Tibial artery (tissue), 4 donors: Measurements from ENCODE around the gene BRD3OS.

Experiments used
- DNase-seq, 2 donors: peaks; one replicate each; pipeline ENCODE4 v3.0.0-alpha.2; 2019
- H3K27ac ChIP-seq, 2 donors: fragments of 200-600 bp; sonication (generic) in 1 of 2; 1 replicate in 1 of 2; 2 replicates in 1 of 2; pipeline ENCODE4 v1.5.1; 2018 to 2019; ENCODE audit warnings: mild to moderate bottlenecking in 1 of 2
- H3K27me3 ChIP-seq, 2 donors: fragments of 200-600 bp; sonication (generic) in 1 of 2; one replicate each; pipeline versions ENCODE4 v1.5.1 to v1.6.0; 2016 to 2019
- H3K36me3 ChIP-seq, 3 donors: fragments of 200-600 bp; sonication (generic) in 2 of 3; one replicate each; pipeline ENCODE4 v1.5.1; 2016 to 2019; ENCODE audit warnings: mild to moderate bottlenecking in 2 of 3
- H3K4me1 ChIP-seq, 4 donors: fragments of 200-600 bp; sonication (generic) in 2 of 4; 1 replicate in 3 of 4; 2 replicates in 1 of 4; pipeline ENCODE4 v1.5.1; 2016 to 2019
- H3K4me3 ChIP-seq, 2 donors: fragments of 200-600 bp; sonication (generic) in 1 of 2; 1 replicate in 1 of 2; 2 replicates in 1 of 2; pipeline ENCODE4 v1.5.1; 2018 to 2019; ENCODE audit warnings: mild to moderate bottlenecking in 2 of 2
- H3K9me3 ChIP-seq, 3 donors: fragments of 200-600 bp; sonication (generic) in 1 of 3; one replicate each; pipeline ENCODE4 v1.5.1; 2016 to 2019
- intact Hi-C: fragments of 100-400 bp; cut with DNase I; formaldehyde crosslinking; loops from one replicate; pipeline ENCODE4 v1.15.0; 2023; ENCODE audit warnings: low total_unique reads
- TF ChIP-seq, protein P1 (sequence below), 2 experiments: fragments of 200-600 bp in 1 of 2; fragments of 450-650 bp in 1 of 2; IDR thresholded peaks; one replicate each; pipeline ENCODE4 v1.5.1; 2017 to 2019; ENCODE audit warnings: antibody characterized with exemption in 2 of 2, mild to moderate bottlenecking in 1 of 2, moderate library complexity in 1 of 2

Gene BRD3OS

DNA sequence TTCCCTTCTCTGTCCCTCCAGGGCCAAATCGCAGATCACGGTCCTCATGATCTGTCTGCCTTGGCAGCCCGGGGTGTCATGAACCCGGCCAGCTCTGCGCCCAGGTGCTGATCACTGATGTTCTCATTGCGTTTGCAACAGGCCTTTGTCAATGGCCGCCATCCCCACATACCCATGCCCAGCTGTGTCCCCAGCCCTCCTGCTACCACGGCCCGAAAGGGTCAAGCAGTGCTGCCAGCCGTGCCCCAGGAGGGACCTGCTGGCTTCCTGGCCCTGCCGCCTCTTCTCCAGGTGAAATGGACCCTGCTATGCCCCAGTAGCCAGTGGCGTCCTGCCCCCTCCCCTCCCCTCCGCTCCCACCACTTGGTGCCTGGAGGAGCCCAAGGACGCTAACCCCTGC is 20.4 kb upstream of the BRD3OS start:
- intact Hi-C loops, result loop anchor here (5.0 kb wide), 1 partner anchor 1873 kb away; no protein-coding TSS in a partner anchor
- H3K27me3 ChIP-seq, result peaks cover 0 to 33% of the 10 kb centered on the region in 2 donors
- DNase-seq, result no peak
- no peaks in the 10 kb centered on the region for H3K4me1 ChIP-seq
- no peak overlapping the region for H3K4me3 ChIP-seq
- no peaks in the 10 kb centered on the region for H3K9me3 ChIP-seq
- no peak overlapping the region for H3K27ac ChIP-seq
- H3K36me3 ChIP-seq, result no peaks in the 10 kb centered on the region
- TF ChIP-seq, protein P1, sequence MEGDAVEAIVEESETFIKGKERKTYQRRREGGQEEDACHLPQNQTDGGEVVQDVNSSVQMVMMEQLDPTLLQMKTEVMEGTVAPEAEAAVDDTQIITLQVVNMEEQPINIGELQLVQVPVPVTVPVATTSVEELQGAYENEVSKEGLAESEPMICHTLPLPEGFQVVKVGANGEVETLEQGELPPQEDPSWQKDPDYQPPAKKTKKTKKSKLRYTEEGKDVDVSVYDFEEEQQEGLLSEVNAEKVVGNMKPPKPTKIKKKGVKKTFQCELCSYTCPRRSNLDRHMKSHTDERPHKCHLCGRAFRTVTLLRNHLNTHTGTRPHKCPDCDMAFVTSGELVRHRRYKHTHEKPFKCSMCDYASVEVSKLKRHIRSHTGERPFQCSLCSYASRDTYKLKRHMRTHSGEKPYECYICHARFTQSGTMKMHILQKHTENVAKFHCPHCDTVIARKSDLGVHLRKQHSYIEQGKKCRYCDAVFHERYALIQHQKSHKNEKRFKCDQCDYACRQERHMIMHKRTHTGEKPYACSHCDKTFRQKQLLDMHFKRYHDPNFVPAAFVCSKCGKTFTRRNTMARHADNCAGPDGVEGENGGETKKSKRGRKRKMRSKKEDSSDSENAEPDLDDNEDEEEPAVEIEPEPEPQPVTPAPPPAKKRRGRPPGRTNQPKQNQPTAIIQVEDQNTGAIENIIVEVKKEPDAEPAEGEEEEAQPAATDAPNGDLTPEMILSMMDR (IDR thresholded peaks at IDR 0.05), result no peak

DNA sequence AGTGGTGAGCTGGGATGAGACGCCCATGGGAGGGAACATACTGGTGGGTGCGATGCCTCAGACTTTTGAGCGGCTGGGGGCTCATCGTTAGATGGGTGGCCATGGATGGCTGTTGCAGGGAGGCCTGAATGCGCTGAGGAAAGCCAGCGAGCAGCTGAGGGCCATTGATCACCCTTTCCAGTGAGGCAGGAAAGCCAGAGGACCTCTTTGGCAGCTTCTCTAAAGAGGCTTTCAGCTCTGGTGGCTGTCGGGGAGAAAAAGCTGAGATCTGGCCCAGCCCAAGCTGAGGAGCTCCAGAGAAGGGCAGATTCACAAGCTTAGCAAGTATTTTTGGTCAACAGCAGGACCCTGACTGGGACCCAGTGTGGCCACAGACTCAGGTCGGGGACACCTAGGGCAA is 19.9 kb upstream of the BRD3OS start:
- H3K27me3 ChIP-seq, result peaks cover 0 to 37% of the 10 kb centered on the region in 2 donors
- no peak for DNase-seq
- H3K36me3 ChIP-seq, result no peaks in the 10 kb centered on the region
- no peak overlapping the region for H3K4me3 ChIP-seq
- TF ChIP-seq, protein P1 (IDR thresholded peaks at IDR 0.05), result no peak
- H3K4me1 ChIP-seq, result no peaks in the 10 kb centered on the region
- intact Hi-C loops, result loop anchor here (5.0 kb wide), 1 partner anchor 1873 kb away; no protein-coding TSS in a partner anchor
- H3K27ac ChIP-seq, result no peak overlapping the region
- no peaks in the 10 kb centered on the region for H3K9me3 ChIP-seq

DNA sequence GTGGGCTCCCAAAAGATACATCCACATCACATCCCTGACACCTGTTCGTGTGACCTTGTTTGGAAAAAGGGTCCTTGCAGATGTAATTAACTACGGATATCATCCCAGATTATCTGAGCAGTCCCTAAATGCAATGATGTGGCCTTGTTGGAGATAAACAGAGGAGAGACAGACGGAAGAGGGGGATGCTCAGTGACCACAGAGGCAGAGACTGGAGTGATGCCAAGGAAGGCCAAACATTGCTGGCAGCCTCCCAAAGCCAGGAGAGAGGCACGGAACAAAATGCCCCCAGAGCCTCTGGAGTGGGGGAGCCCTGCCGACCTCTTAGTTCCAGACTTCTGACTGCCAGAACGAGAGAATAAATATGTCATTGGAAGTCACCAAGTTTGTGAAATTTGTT is 18.1 kb upstream of the BRD3OS start:
- H3K4me1 ChIP-seq, result no peaks in the 10 kb centered on the region
- DNase-seq, result no peak
- intact Hi-C loops, result loop anchor here (5.0 kb wide), 1 partner anchor 1875 kb away; no protein-coding TSS in a partner anchor
- H3K4me3 ChIP-seq, result no peak overlapping the region
- no peaks in the 10 kb centered on the region for H3K36me3 ChIP-seq
- no peaks in the 10 kb centered on the region for H3K9me3 ChIP-seq
- TF ChIP-seq, protein P1 (IDR thresholded peaks at IDR 0.05), result no peak
- H3K27ac ChIP-seq, result no peak overlapping the region
- peaks cover 0 to 37% of the 10 kb centered on the region in 2 donors for H3K27me3 ChIP-seq

DNA sequence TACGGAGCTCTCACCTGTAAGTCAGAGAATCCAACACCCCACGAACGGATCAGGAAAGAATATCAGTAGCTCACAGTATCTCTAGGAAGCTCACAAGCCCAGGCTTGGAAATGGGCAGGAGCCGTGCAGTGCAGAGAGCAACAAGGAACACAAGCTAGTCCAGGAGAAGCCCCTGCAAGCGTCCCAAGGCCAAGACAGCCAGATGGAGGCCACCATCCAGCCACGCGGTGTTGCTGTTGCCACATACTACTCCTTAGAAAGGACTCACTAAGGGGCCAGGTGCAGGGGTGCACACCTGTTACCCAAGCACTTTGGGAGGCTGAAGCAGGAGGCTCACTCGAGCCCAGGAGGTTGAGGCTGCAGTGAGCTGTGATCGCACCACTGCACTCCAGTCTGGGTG is 17.7 kb upstream of the BRD3OS start:
- Histone ChIP-seq H3K4me3 (no peak overlapping the region), H3K36me3 (no peaks in the 10 kb centered on the region), H3K9me3 (no peaks in the 10 kb centered on the region), H3K27me3 (peaks cover 0 to 36% of the 10 kb centered on the region in 2 donors), H3K4me1 (no peaks in the 10 kb centered on the region), H3K27ac (no peak overlapping the region)
- DNase-seq, result no peak
- intact Hi-C loops, result loop anchor here (5.0 kb wide), 1 partner anchor 1875 kb away; no protein-coding TSS in a partner anchor
- TF ChIP-seq, protein P1 (IDR thresholded peaks at IDR 0.05), result no peak

DNA sequence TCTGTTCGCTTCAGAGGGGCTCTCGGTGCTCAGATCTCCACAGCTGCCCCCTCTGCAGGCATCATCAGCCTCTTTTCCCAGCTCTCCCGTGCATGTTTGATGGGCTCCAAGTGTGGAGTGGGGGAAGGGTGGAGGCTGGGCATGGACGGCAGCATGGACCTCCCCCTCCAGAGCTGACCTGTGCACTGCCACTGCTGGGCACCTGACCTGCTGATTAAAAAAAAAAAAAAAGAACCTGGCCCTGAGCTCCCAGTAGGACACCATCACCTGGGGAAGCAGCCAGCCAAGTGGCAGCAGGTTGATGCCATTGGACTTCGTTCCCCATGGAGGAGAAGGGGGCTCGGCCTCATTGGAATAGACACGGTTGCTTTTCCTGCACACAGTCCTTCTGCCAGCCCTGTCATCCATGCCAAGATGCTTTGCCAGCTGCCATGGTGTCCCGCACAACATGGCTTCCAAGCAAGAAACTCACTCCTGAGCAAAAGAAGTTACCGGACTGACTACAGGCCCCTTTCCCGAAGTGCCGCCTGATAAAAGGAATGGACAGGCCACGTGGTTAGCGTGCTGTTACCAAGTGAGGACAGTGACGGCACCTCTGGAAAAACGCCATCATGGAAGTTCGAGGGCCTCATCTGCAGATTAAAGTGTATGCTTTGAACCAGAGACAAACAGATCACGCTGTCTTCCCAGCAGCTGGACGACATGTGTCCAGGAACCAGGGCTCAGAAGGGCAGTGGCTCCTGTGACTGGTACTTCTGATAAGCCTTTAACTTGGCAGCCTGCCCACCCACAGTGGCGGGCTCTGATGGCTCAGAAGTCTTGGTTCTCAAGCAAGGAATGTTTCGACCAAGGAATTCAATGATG is 14.7 kb upstream of the BRD3OS start:
- peaks cover 0 to 22% of the 10 kb centered on the region in 2 donors for H3K27me3 ChIP-seq
- no peak for DNase-seq
- H3K9me3 ChIP-seq, result no peaks in the 10 kb centered on the region
- H3K27ac ChIP-seq, result no peak overlapping the region
- intact Hi-C loops, result no loop called here
- no peak overlapping the region for H3K4me3 ChIP-seq
- no peaks in the 10 kb centered on the region for H3K36me3 ChIP-seq
- TF ChIP-seq, protein P1 (IDR thresholded peaks at IDR 0.05), result no peak
- H3K4me1 ChIP-seq, result no peaks in the 10 kb centered on the region
